Measurements from ENCODE around the gene ARHGEF28.

DNA sequence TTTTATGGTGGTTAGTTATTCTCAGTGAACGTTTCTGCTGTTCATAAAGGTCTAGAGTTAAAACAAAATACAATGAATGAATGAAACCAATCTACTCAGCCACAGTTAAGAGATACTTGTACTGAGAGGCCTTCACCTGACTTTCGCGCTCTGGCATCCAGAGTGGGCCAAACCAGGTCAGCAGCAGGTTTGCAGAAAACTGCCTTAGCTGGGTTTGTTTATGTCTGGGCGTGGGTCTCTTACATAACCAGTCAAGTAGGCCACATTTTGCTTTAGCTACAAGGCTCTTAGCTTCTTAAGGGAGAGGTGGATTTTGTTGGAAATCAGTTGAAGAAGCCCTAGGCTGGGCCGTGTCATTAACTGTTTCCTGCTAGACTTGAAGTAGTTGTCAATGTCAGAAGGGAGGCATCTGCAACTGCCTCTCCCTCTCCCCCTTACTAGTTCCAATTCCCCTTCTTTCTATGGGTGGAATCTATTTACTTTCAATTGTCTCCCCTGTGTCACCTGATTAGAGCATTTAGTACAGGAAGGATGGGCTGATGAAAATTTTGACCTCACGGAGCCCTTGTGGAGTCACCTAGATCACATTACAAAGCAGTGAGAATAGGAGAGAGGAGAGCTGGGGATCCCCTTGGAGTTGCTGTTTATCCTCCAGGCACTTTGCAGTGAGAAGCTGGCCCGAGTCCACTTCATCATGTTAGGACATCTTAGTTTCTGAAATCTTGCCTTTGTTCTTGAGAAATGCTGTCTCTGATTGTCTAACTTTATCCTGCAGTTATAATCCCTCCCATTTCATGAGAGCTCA, 200.5 kb downstream of the ARHGEF28 start:
- TF ChIP-seq, protein P1, sequence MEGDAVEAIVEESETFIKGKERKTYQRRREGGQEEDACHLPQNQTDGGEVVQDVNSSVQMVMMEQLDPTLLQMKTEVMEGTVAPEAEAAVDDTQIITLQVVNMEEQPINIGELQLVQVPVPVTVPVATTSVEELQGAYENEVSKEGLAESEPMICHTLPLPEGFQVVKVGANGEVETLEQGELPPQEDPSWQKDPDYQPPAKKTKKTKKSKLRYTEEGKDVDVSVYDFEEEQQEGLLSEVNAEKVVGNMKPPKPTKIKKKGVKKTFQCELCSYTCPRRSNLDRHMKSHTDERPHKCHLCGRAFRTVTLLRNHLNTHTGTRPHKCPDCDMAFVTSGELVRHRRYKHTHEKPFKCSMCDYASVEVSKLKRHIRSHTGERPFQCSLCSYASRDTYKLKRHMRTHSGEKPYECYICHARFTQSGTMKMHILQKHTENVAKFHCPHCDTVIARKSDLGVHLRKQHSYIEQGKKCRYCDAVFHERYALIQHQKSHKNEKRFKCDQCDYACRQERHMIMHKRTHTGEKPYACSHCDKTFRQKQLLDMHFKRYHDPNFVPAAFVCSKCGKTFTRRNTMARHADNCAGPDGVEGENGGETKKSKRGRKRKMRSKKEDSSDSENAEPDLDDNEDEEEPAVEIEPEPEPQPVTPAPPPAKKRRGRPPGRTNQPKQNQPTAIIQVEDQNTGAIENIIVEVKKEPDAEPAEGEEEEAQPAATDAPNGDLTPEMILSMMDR (IDR thresholded peaks at IDR 0.05), result no peak
- no peak for TF ChIP-seq POLR2A (IDR thresholded peaks at IDR 0.05)
- TF ChIP-seq EP300 (IDR thresholded peaks at IDR 0.05), result no peak
